HFF-Myc (cell line): Measurements from ENCODE around the gene HHIPL1.

ENCODE experiments used
- DNase-seq: peaks from one replicate; pipeline ENCODE4 v3.0.0-alpha.2; 2011; ENCODE audit warnings: low read depth; ENCODE audit errors: extremely low read depth
- H3K4me3 ChIP-seq: replicated peaks from 2 replicates; pipeline ENCODE4 v1.5.1; 2011; ENCODE audit warnings: low read depth, mild to moderate bottlenecking, control low read depth, low read length
- TF ChIP-seq, protein P1 (sequence below): IDR thresholded peaks from 2 replicates; pipeline ENCODE4 v1.5.1; 2012; ENCODE audit warnings: mild to moderate bottlenecking, low read depth, low read length, control low read depth; ENCODE audit errors: missing control alignments

Gene HHIPL1

GRCh38 chr14:99644035-99644587 is 818 bp upstream of the HHIPL1 start:
- DNase-seq = no peak
- TF ChIP-seq, protein P1, sequence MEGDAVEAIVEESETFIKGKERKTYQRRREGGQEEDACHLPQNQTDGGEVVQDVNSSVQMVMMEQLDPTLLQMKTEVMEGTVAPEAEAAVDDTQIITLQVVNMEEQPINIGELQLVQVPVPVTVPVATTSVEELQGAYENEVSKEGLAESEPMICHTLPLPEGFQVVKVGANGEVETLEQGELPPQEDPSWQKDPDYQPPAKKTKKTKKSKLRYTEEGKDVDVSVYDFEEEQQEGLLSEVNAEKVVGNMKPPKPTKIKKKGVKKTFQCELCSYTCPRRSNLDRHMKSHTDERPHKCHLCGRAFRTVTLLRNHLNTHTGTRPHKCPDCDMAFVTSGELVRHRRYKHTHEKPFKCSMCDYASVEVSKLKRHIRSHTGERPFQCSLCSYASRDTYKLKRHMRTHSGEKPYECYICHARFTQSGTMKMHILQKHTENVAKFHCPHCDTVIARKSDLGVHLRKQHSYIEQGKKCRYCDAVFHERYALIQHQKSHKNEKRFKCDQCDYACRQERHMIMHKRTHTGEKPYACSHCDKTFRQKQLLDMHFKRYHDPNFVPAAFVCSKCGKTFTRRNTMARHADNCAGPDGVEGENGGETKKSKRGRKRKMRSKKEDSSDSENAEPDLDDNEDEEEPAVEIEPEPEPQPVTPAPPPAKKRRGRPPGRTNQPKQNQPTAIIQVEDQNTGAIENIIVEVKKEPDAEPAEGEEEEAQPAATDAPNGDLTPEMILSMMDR = no peak
- H3K4me3 ChIP-seq = no peak overlapping the region

DNA sequence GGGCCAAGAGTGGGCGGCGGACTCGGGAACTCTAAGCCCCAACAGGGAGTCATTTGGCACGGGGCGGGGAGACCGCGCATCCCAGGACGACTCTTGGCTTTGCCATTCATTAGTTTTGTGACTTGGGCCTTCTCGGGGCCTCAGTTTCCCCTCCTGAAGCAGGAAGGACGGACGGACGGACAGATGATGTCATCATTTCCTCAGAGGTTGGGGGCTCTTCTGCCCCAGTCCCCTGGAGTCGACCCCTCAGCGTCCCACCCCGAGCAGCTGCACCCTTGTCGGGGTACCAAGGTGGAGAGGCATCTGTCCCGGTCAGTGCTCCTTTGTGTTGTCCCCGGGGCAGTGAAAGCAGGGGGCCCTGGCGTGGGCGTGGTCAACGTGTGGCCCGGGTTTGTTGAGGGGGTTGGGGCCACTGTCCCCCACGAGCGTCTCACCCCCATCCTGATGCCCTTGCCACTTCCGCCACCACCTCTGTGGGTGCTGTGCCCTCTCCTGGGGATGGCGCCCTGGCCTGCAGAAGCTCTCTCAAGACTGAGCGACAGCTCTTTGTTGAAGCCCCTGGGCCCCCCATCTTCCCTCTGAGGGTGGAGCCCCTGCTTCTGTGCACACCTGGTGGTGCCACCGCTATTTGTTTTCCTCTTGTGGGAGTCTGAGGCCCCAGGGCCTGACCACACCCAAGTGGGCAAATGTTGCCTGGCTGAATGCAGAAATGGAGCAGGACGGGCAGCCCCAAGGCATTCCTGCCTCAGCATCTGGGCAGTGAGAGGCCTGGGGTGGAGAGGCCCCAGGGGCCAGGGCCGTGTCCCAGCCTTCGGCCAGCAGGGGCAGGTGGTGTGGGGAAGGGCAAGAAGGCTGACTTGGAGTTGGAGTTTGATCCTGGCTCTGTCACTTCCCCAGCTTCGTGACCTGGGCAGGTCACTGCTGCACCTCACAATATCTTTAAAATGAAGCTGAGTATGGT is 896 bp downstream of the HHIPL1 start:
- DNase-seq = no peak
- TF ChIP-seq, protein P1 = no peak
- peak overlapping the region; percentile 19 for H3K4me3 ChIP-seq

- DNase-seq = no peak
- no peak overlapping the region for H3K4me3 ChIP-seq
- TF ChIP-seq, protein P1 = no peak
These were observed 2.5 kb downstream of the HHIPL1 start for GRCh38 chr14:99647411-99647810.

- no peak overlapping the region for H3K4me3 ChIP-seq
- TF ChIP-seq, protein P1 = no peak
- no peak for DNase-seq
These were observed 3.3 kb downstream of the HHIPL1 start for GRCh38 chr14:99648027-99648784.

GRCh38 chr14:99649219-99649618 is 4.3 kb downstream of the HHIPL1 start:
- H3K4me3 ChIP-seq = no peak overlapping the region
- DNase-seq = no peak
- TF ChIP-seq, protein P1 = no peak

DNA sequence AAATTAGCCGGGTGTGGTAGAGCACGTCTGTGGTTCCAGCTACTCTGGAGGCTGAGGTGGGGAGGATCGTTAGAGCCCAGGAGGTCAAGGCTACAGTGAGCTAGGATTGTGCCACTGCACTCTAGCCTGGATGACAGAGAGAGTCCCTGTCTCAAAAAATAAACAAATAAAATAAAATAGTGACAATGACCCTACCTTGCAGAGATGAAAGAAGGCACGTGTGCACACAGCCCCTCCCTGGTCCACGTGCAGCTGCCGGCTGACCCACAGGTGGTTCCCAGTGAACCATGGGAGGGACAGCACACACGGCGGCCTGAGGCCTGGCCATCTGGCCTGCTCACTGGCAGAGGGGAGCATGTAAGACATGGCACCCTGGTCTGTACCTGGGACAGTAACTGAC is 4.7 kb downstream of the HHIPL1 start:
- DNase-seq = no peak
- H3K4me3 ChIP-seq = no peak overlapping the region
- TF ChIP-seq, protein P1 = no peak
